HepG2 (cell line): ENCODE data around the gene OBP2A.

Source experiments
- DPF2 ChIP-seq: sonication (generic); formaldehyde crosslinking; IDR thresholded peaks from 2 replicates; pipeline ENCODE4 v1.4.0; 2020; ENCODE audit warnings: mild to moderate bottlenecking, low read depth, missing genetic modification reagents, borderline replicate concordance
- FOXC1 ChIP-seq: sonication (generic); formaldehyde crosslinking; IDR thresholded peaks from 2 replicates; pipeline ENCODE4 v1.8.0; 2022; ENCODE audit warnings: mild to moderate bottlenecking, missing genetic modification reagents, borderline replicate concordance
- POLR2A ChIP-seq, 2 experiments: IDR thresholded peaks; 2 replicates each; pipeline ENCODE4 v1.6.1; 2011; ENCODE audit warnings: low read depth in 2 of 2, low read length in 2 of 2, mild to moderate bottlenecking in 1 of 2, moderate library complexity in 1 of 2; ENCODE audit not compliant: insufficient read depth in 1 of 2
- ZNF274 ChIP-seq: sonication (generic); formaldehyde crosslinking; IDR thresholded peaks from 2 replicates; pipeline ENCODE4 v1.5.1; 2020; ENCODE audit warnings: mild to moderate bottlenecking, missing genetic modification reagents
- TF ChIP-seq, protein P1 (sequence below): sonication (generic); formaldehyde crosslinking; IDR thresholded peaks from 2 replicates; pipeline ENCODE4 v1.5.0; 2020; ENCODE audit warnings: mild to moderate bottlenecking, missing genetic modification reagents, moderate library complexity

DNA sequence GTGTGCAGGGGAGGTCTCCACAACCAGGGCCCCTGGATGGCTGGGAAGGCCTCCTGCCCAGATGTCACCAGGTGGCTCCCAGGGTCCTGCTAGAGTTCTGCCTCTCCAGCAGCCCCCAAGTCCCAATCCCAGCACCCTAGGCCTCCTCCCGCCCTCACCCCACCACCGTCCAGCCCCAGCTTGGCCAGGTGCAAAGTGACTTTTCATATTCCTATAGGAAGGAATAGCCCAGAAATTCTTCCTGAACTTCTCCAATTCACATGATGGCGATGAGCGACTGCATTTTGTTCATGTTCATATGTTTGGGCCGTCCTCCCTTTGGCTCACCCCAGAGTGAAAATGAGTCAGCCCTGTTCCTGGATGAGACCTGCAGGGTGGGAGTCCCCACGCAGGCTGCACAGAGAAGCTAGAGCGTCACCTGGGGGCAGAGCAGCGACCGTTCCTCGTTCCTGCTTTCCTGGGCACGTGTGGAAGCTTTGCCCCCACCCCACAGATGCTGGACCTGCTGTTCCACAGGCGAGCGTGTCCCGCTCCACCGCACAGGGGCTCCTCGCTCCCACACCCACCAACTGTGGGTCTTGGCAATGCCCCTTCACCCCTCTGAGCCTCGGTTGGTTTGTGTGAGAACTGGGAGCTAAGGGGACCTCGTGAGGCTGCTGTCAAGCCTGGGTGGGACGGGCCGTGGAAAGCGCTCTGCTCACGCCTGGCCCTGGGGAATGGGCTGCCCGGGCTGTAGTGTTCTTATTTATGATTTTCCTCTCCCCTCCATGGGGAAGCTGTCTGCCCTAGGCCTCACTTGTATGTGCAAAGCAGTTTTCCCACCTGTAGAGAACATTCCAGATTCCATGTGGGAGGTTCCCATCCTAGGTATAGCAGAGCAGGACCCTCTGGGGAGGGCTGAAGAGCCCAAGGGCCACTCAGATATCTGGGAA lies 38.6 kb upstream of the OBP2A start:
- TF ChIP-seq, protein P1, sequence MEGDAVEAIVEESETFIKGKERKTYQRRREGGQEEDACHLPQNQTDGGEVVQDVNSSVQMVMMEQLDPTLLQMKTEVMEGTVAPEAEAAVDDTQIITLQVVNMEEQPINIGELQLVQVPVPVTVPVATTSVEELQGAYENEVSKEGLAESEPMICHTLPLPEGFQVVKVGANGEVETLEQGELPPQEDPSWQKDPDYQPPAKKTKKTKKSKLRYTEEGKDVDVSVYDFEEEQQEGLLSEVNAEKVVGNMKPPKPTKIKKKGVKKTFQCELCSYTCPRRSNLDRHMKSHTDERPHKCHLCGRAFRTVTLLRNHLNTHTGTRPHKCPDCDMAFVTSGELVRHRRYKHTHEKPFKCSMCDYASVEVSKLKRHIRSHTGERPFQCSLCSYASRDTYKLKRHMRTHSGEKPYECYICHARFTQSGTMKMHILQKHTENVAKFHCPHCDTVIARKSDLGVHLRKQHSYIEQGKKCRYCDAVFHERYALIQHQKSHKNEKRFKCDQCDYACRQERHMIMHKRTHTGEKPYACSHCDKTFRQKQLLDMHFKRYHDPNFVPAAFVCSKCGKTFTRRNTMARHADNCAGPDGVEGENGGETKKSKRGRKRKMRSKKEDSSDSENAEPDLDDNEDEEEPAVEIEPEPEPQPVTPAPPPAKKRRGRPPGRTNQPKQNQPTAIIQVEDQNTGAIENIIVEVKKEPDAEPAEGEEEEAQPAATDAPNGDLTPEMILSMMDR (CRISPR knock-in tag) = no peak
- TF ChIP-seq ZNF274 (CRISPR knock-in tag) (no peak), POLR2A (IDR thresholded peaks at IDR 0.05; ENCODE audit: insufficient read depth in 1 of 2, low read depth in 2 of 2, low read length in 2 of 2) (no peak), DPF2 (CRISPR knock-in tag) (no peak), FOXC1 (no peak)
